ENCODE measurements around the gene PRDM12.
A peak's percentile ranks its signal among the peaks of the same experiment; 100 is the strongest.

Gene PRDM12

GRCh38 chr9:130664251-130665028 lies at the start of gene PRDM12:
Gene PRDM12, plus strand, starts transcription at chr9:130664594. Its CDS starts 60 bp downstream, at chr9:130664654.
- DNase-seq: no peak

- DNase-seq: no peak
Measured at GRCh38 chr9:130616451-130616850, 47.9 kb upstream of the PRDM12 start.

GRCh38 chr9:130623466-130623865 lies 40.9 kb upstream of the PRDM12 start:
- no peak for DNase-seq

- DNase-seq: peak in 1 of 2 experiments; percentile 29
Measured at GRCh38 chr9:130624154-130624553, 40.2 kb upstream of the PRDM12 start.

- no peak for DNase-seq
Measured at GRCh38 chr9:130626249-130626996, 38.0 kb upstream of the PRDM12 start.

- DNase-seq: no peak
Measured at GRCh38 chr9:130627051-130627450, 37.3 kb upstream of the PRDM12 start.

- no peak for DNase-seq
Measured at GRCh38 chr9:130627896-130628792, 36.2 kb upstream of the PRDM12 start.

- DNase-seq: no peak
Measured at GRCh38 chr9:130629443-130630070, 34.8 kb upstream of the PRDM12 start.

GRCh38 chr9:130630071-130630450 lies 34.3 kb upstream of the PRDM12 start:
- no peak for DNase-seq

- no peak for DNase-seq
Measured at GRCh38 chr9:130630506-130631330, 33.7 kb upstream of the PRDM12 start.

GRCh38 chr9:130631331-130632080 lies 32.9 kb upstream of the PRDM12 start:
- DNase-seq: no peak

- no peak for DNase-seq
Measured at GRCh38 chr9:130632081-130632710, 32.2 kb upstream of the PRDM12 start.

GRCh38 chr9:130632841-130633240 lies 31.6 kb upstream of the PRDM12 start:
- no peak for DNase-seq

GRCh38 chr9:130633336-130634190 lies 30.8 kb upstream of the PRDM12 start:
- no peak for DNase-seq

- peak; percentile 91 to 93 for DNase-seq
Measured at GRCh38 chr9:130634191-130634768, 30.1 kb upstream of the PRDM12 start.

- peak; percentile 46 to 75 for DNase-seq
Measured at GRCh38 chr9:130634801-130635200, 29.6 kb upstream of the PRDM12 start.

GRCh38 chr9:130635306-130635705 lies 29.1 kb upstream of the PRDM12 start:
- DNase-seq: no peak

GRCh38 chr9:130635721-130636647 lies 28.4 kb upstream of the PRDM12 start:
- DNase-seq: no peak

Measured in NCI-H524 (cell line).